ENCODE results near the gene CHADL.

CHADL gene

DNA sequence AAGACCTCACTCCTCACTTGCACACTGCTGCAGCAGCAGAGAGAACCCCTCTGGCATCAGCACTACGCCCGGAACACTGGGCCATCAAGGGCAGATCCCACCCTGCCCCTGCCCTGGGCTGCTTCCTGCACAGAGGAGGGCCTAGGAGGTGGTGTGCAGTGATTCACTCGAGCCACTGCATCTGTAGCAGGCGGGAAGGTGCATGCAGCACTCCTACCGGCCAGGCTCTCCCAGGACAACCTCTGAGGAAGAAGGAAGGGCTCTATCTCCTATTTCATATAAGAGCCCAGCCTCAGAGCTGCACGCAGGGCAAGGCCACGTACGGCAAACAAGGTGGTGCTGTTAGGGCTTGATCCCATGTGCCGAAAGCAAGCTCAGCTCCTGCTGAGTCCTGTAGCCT is 31.1 kb upstream of the CHADL start:
- Histone ChIP-seq H3K23ac (ENCODE audit: low read length) (no peak overlapping the region), H3K14ac (ENCODE audit: low read length) (no peak overlapping the region), H2BK120ac (ENCODE audit: insufficient read depth, low read length, poor library complexity) (no peak overlapping the region), H4K8ac (ENCODE audit: low read depth, low read length) (no peak overlapping the region), H3K36me3 (ENCODE audit: control insufficient read depth in 1 of 2, insufficient read depth in 2 of 2, low read length in 2 of 2) (peaks cover 76 to 83% of the 10 kb centered on the region in 2 experiments), H3K79me2 (ENCODE audit: control insufficient read depth, insufficient read depth, low read length, poor library complexity) (no peaks in the 10 kb centered on the region), H2BK12ac (ENCODE audit: low read length) (no peak overlapping the region), H3K9me3 (ENCODE audit: insufficient read depth, low read depth, low read length) (no peaks in the 10 kb centered on the region), H2BK5ac (ENCODE audit: low read depth, low read length, poor library complexity) (no peak overlapping the region), H3K4me1 (ENCODE audit: control insufficient read depth in 1 of 2, insufficient read depth in 2 of 2, low read length in 2 of 2) (no peaks in the 10 kb centered on the region), H4K91ac (ENCODE audit: low read depth, low read length) (no peak overlapping the region), H3K4ac (ENCODE audit: low read depth, low read length) (no peak overlapping the region), H3K4me2 (ENCODE audit: low read length) (no peak overlapping the region), H3K9ac (ENCODE audit: low read length) (no peak overlapping the region), H3K79me1 (ENCODE audit: low read length) (no peaks in the 10 kb centered on the region), H3K27ac (ENCODE audit: low read depth, low read length) (no peak overlapping the region), H3K18ac (ENCODE audit: low read length) (no peak overlapping the region), H3K27me3 (ENCODE audit: insufficient read depth, low read length) (no peaks in the 10 kb centered on the region), H2AK5ac (ENCODE audit: low read length) (no peak overlapping the region), H4K12ac (ENCODE audit: low read depth, low read length) (no peak overlapping the region), H3K4me3 (ENCODE audit: low read depth, low read length) (no peak overlapping the region), H2AFZ (ENCODE audit: insufficient read depth, low read length, poor library complexity) (no peak overlapping the region)
- DNase-seq: peak; percentile 30 to 61
- WGBS (ENCODE audit: extremely low coverage, insufficient coverage, insufficient read length): no CpG with 5 or more reads among the region's 9 CpGs

DNA sequence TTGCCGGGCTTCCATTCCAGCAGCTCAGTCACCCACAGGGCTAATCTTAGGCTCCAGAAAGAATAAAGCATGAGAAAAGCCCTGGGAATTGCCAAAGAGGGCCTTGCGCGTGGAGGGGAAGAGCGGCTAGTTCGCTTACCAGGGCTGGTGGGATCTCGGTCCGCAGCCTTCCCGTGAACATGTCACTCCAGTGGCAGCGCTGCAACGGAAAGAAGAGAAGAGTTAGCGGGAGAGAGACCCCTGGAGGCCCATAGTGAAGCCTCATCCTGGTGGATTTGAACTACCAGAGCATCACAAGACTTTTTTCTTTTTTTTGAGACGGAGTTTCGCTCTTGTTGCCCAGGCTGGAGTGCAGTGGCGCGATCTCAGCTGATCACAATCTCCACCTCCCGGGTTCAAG is 27.2 kb upstream of the CHADL start:
- Histone ChIP-seq H3K27ac (ENCODE audit: low read depth, low read length) (no peak overlapping the region), H3K9me3 (ENCODE audit: insufficient read depth, low read depth, low read length) (no peaks in the 10 kb centered on the region), H3K36me3 (ENCODE audit: control insufficient read depth in 1 of 2, insufficient read depth in 2 of 2, low read length in 2 of 2) (peaks cover 77 to 84% of the 10 kb centered on the region in 2 experiments), H4K12ac (ENCODE audit: low read depth, low read length) (no peak overlapping the region), H3K27me3 (ENCODE audit: insufficient read depth, low read length) (no peaks in the 10 kb centered on the region), H3K79me2 (ENCODE audit: control insufficient read depth, insufficient read depth, low read length, poor library complexity) (no peaks in the 10 kb centered on the region), H3K79me1 (ENCODE audit: low read length) (peaks cover 2% of the 10 kb centered on the region), H4K91ac (ENCODE audit: low read depth, low read length) (no peak overlapping the region), H2BK12ac (ENCODE audit: low read length) (no peak overlapping the region), H3K14ac (ENCODE audit: low read length) (no peak overlapping the region), H2AFZ (ENCODE audit: insufficient read depth, low read length, poor library complexity) (no peak overlapping the region), H4K8ac (ENCODE audit: low read depth, low read length) (no peak overlapping the region), H3K9ac (ENCODE audit: low read length) (no peak overlapping the region), H2BK5ac (ENCODE audit: low read depth, low read length, poor library complexity) (no peak overlapping the region), H2BK120ac (ENCODE audit: insufficient read depth, low read length, poor library complexity) (no peak overlapping the region), H3K4me1 (ENCODE audit: control insufficient read depth in 1 of 2, insufficient read depth in 2 of 2, low read length in 2 of 2) (no peaks in the 10 kb centered on the region), H3K18ac (ENCODE audit: low read length) (no peak overlapping the region), H2AK5ac (ENCODE audit: low read length) (no peak overlapping the region), H3K23ac (ENCODE audit: low read length) (no peak overlapping the region), H3K4me3 (ENCODE audit: low read depth, low read length) (no peak overlapping the region), H3K4me2 (ENCODE audit: low read length) (no peak overlapping the region), H3K4ac (ENCODE audit: low read depth, low read length) (no peak overlapping the region)
- no CpG with 5 or more reads among the region's 16 CpGs for WGBS (ENCODE audit: extremely low coverage, insufficient coverage, insufficient read length)
- no peak for DNase-seq

DNA sequence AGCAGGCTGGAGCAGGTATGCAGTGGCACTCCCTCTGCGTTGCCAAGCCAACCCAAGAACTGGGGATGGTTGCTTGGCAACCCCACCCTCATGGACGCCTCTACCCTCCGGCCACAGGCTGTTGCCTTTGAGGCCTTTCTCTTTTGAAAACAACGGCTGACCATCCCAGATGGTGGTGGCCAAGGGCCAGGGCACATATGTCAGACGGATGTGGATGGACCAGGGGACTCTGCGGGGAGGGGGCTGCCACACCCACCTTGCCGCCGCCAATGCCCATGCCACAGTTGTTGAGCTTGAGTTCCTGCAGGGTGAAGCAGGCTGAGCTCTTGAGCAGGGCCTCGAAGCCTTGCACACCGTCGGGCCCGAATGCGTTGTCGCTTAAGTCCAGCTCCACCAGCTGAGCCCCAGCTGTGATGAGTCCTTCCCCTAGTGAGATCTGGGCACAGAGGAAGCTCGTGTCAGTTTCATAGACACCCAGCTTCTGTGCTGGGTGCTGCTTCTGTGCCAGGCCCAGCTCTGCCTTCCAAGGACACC is 23.7 kb upstream of the CHADL start:
- H3K4me2 ChIP-seq (ENCODE audit: low read length): no peak overlapping the region
- no peak overlapping the region for H4K12ac ChIP-seq (ENCODE audit: low read depth, low read length)
- H2AFZ ChIP-seq (ENCODE audit: insufficient read depth, low read length, poor library complexity): no peak overlapping the region
- peak overlapping the region; percentile 37 for H3K9ac ChIP-seq (ENCODE audit: low read length)
- H3K9me3 ChIP-seq (ENCODE audit: insufficient read depth, low read depth, low read length): peaks cover 3% of the 10 kb centered on the region
- no CpG with 5 or more reads among the region's 15 CpGs for WGBS (ENCODE audit: extremely low coverage, insufficient coverage, insufficient read length)
- H4K91ac ChIP-seq (ENCODE audit: low read depth, low read length): no peak overlapping the region
- no peak overlapping the region for H2BK12ac ChIP-seq (ENCODE audit: low read length)
- peaks cover 2% of the 10 kb centered on the region for H3K79me1 ChIP-seq (ENCODE audit: low read length)
- no peak overlapping the region for H4K8ac ChIP-seq (ENCODE audit: low read depth, low read length)
- no peak overlapping the region for H3K27ac ChIP-seq (ENCODE audit: low read depth, low read length)
- peaks cover 85 to 87% of the 10 kb centered on the region in 2 experiments for H3K36me3 ChIP-seq (ENCODE audit: control insufficient read depth in 1 of 2, insufficient read depth in 2 of 2, low read length in 2 of 2)
- peak; percentile 59 to 87 for DNase-seq
- H3K4ac ChIP-seq (ENCODE audit: low read depth, low read length): no peak overlapping the region
- no peak overlapping the region for H3K4me3 ChIP-seq (ENCODE audit: low read depth, low read length)
- H3K23ac ChIP-seq (ENCODE audit: low read length): no peak overlapping the region
- no peaks in the 10 kb centered on the region for H3K4me1 ChIP-seq (ENCODE audit: control insufficient read depth in 1 of 2, insufficient read depth in 2 of 2, low read length in 2 of 2)
- H2BK5ac ChIP-seq (ENCODE audit: low read depth, low read length, poor library complexity): no peak overlapping the region
- H3K18ac ChIP-seq (ENCODE audit: low read length): peak overlapping the region; percentile 57
- no peaks in the 10 kb centered on the region for H3K27me3 ChIP-seq (ENCODE audit: insufficient read depth, low read length)
- H3K14ac ChIP-seq (ENCODE audit: low read length): no peak overlapping the region
- no peak overlapping the region for H2BK120ac ChIP-seq (ENCODE audit: insufficient read depth, low read length, poor library complexity)
- H2AK5ac ChIP-seq (ENCODE audit: low read length): no peak overlapping the region
- no peaks in the 10 kb centered on the region for H3K79me2 ChIP-seq (ENCODE audit: control insufficient read depth, insufficient read depth, low read length, poor library complexity)

DNA sequence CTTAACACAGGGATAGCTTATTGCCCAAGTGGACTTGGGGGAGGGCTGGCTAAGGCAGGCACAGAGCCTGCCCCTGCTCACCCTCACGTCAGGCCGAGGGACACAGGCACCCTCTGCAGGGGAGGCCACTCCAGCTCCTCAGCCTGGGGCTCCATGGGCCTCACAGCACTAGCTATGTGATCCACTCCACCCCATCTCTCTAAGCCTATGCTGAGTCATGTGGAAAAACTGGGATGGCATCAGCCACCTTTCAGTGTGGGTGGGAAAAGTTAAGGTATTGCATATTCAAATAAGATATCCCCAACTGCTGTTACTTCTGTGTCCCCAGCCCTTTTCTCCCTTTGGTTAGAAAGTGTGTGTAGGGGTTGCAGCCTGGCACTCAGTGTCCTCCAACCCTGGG is 23.0 kb upstream of the CHADL start:
- Histone ChIP-seq H2BK5ac (ENCODE audit: low read depth, low read length, poor library complexity) (no peak overlapping the region), H4K91ac (ENCODE audit: low read depth, low read length) (no peak overlapping the region), H3K9ac (ENCODE audit: low read length) (no peak overlapping the region), H2AFZ (ENCODE audit: insufficient read depth, low read length, poor library complexity) (no peak overlapping the region), H3K27ac (ENCODE audit: low read depth, low read length) (no peak overlapping the region), H2AK5ac (ENCODE audit: low read length) (no peak overlapping the region), H2BK120ac (ENCODE audit: insufficient read depth, low read length, poor library complexity) (no peak overlapping the region), H3K4me1 (ENCODE audit: control insufficient read depth in 1 of 2, insufficient read depth in 2 of 2, low read length in 2 of 2) (no peaks in the 10 kb centered on the region), H2BK12ac (ENCODE audit: low read length) (no peak overlapping the region), H3K18ac (ENCODE audit: low read length) (no peak overlapping the region), H3K79me1 (ENCODE audit: low read length) (peaks cover 2% of the 10 kb centered on the region), H3K4me3 (ENCODE audit: low read depth, low read length) (no peak overlapping the region), H4K12ac (ENCODE audit: low read depth, low read length) (no peak overlapping the region), H3K27me3 (ENCODE audit: insufficient read depth, low read length) (no peaks in the 10 kb centered on the region), H3K36me3 (ENCODE audit: control insufficient read depth in 1 of 2, insufficient read depth in 2 of 2, low read length in 2 of 2) (peaks cover 87 to 88% of the 10 kb centered on the region in 2 experiments), H3K23ac (ENCODE audit: low read length) (no peak overlapping the region), H3K14ac (ENCODE audit: low read length) (no peak overlapping the region), H3K79me2 (ENCODE audit: control insufficient read depth, insufficient read depth, low read length, poor library complexity) (no peaks in the 10 kb centered on the region), H4K8ac (ENCODE audit: low read depth, low read length) (no peak overlapping the region), H3K9me3 (ENCODE audit: insufficient read depth, low read depth, low read length) (peaks cover 3% of the 10 kb centered on the region), H3K4ac (ENCODE audit: low read depth, low read length) (no peak overlapping the region), H3K4me2 (ENCODE audit: low read length) (no peak overlapping the region)
- WGBS (ENCODE audit: extremely low coverage, insufficient coverage, insufficient read length): no CpG with 5 or more reads among the region's 2 CpGs
- no peak for DNase-seq
